IMR-90 (cell line): ENCODE measurements around the gene PPM1L. TPM values are rescaled to one million over a fixed set of nuclear protein-coding genes. Genes with fewer than 3 reads are reported as not detected.

Experiments
- ATAC-seq: fragments of 200-7000 bp; cut with Tn5 transposase; 2 replicates; pipeline ENCODE4 v1.9.1; 2020; ENCODE audit warnings: low read depth, mild to moderate bottlenecking, moderate library complexity
- BruUV-seq: library from RNA; stranded (reverse); fragments of 400-500 nt; replicated peaks from 2 replicates; lab custom pipeline; 2021; lab: Mats Ljungman, UMichigan
- CTCF ChIA-PET: fragments of 300-600 bp; formaldehyde crosslinking; extraction: SDS; loops from one replicate; lab custom pipeline; 2021; ENCODE audit warnings: antibody characterized with exemption; lab: Yijun Ruan, JAX
- POLR2A ChIA-PET: fragments of 300-600 bp; sonication (Branson Sonifier 250); formaldehyde crosslinking; loops from one replicate; lab custom pipeline; 2022; ENCODE audit warnings: antibody characterized with exemption; ENCODE audit not compliant: unreplicated experiment; lab: Charles Lee
- DNase-seq: peaks from one replicate; pipeline ENCODE4 v3.0.0; 2013
- H2AFZ ChIP-seq: replicated peaks from 2 replicates; pipeline ENCODE3; 2013; ENCODE audit warnings: low read length, mild to moderate bottlenecking; ENCODE audit not compliant: poor library complexity
- H2AK5ac ChIP-seq: 2 replicates; pipeline ENCODE4 v1.6.1; 2013; ENCODE audit warnings: low read depth, low read length, inconsistent platforms
- H2AK9ac ChIP-seq: replicated peaks from 2 replicates; pipeline ENCODE3; 2013; ENCODE audit warnings: mild to moderate bottlenecking, low read depth, low read length, moderate library complexity; ENCODE audit not compliant: poor library complexity
- H2BK120ac ChIP-seq: 2 replicates; pipeline ENCODE4 v1.6.1; 2013; ENCODE audit warnings: low read depth, low read length, inconsistent platforms
- H2BK15ac ChIP-seq: 3 replicates; pipeline ENCODE4 v1.6.1; 2013; ENCODE audit warnings: low read depth, low read length, inconsistent platforms
- H2BK20ac ChIP-seq: 2 replicates; pipeline ENCODE4 v1.6.1; 2013; ENCODE audit warnings: low read depth, mild to moderate bottlenecking, inconsistent platforms, low read length, moderate library complexity
- H2BK5ac ChIP-seq: 2 replicates; pipeline ENCODE4 v1.6.1; 2013; ENCODE audit warnings: mild to moderate bottlenecking, low read depth, low read length, inconsistent platforms; ENCODE audit not compliant: poor library complexity, severe bottlenecking
- H3K14ac ChIP-seq: replicated peaks from 2 replicates; pipeline ENCODE4 v1.6.1; 2013; ENCODE audit warnings: low read depth, low read length, inconsistent platforms
- H3K18ac ChIP-seq: 2 replicates; pipeline ENCODE4 v1.6.1; 2013; ENCODE audit warnings: low read depth, low read length, control low read depth
- H3K23ac ChIP-seq: 2 replicates; pipeline ENCODE4 v1.6.1; 2013; ENCODE audit warnings: low read depth, low read length, inconsistent platforms
- H3K27ac ChIP-seq: 2 replicates; pipeline ENCODE4 v1.5.1; 2013; ENCODE audit warnings: mild to moderate bottlenecking, control low read depth, low read length; ENCODE audit not compliant: insufficient read depth
- H3K27me3 ChIP-seq: 2 replicates; pipeline ENCODE4 v1.6.1; 2013; ENCODE audit warnings: low read length; ENCODE audit not compliant: control insufficient read depth, insufficient read depth
- H3K36me3 ChIP-seq: 2 replicates; pipeline ENCODE4 v1.6.1; 2013; ENCODE audit warnings: low read length, mixed read lengths; ENCODE audit not compliant: control insufficient read depth, insufficient read depth
- H3K4ac ChIP-seq: 2 replicates; pipeline ENCODE4 v1.6.1; 2013; ENCODE audit warnings: low read depth, low read length, inconsistent platforms
- H3K4me1 ChIP-seq: 2 replicates; pipeline ENCODE4 v1.6.1; 2013; ENCODE audit warnings: low read length, mixed read lengths; ENCODE audit not compliant: control insufficient read depth, insufficient read depth
- H3K4me2 ChIP-seq: 2 replicates; pipeline ENCODE4 v1.6.1; 2013; ENCODE audit warnings: low read depth, mild to moderate bottlenecking, control low read depth, low read length, moderate library complexity
- H3K4me3 ChIP-seq: 2 replicates; pipeline ENCODE4 v1.5.1; 2013; ENCODE audit warnings: low read depth, mild to moderate bottlenecking, control low read depth, low read length, moderate library complexity; ENCODE audit not compliant: insufficient read depth
- H3K56ac ChIP-seq: 2 replicates; pipeline ENCODE4 v1.6.1; 2013; ENCODE audit warnings: low read length, inconsistent platforms; ENCODE audit not compliant: insufficient read depth; ENCODE audit errors: extremely low read depth
- H3K79me1 ChIP-seq, 2 experiments: 2 replicates each; pipeline ENCODE4 v1.6.1; 2013; ENCODE audit warnings: low read length in 2 of 2, inconsistent platforms in 1 of 2, low read depth in 1 of 2
- H3K9ac ChIP-seq: 2 replicates; pipeline ENCODE4 v1.6.1; 2013; ENCODE audit warnings: low read depth, low read length, control low read depth
- H3K9me1 ChIP-seq: 2 replicates; pipeline ENCODE4 v1.6.1; 2013; ENCODE audit warnings: low read length, inconsistent platforms; ENCODE audit not compliant: insufficient read depth
- H3K9me3 ChIP-seq: 2 replicates; pipeline ENCODE4 v1.6.1; 2013; ENCODE audit warnings: low read length; ENCODE audit not compliant: control insufficient read depth, insufficient read depth
- H4K20me1 ChIP-seq: 2 replicates; pipeline ENCODE4 v1.6.1; 2013; ENCODE audit warnings: low read length, inconsistent platforms; ENCODE audit not compliant: insufficient read depth
- H4K5ac ChIP-seq: 2 replicates; pipeline ENCODE4 v1.6.1; 2013; ENCODE audit warnings: mild to moderate bottlenecking, low read depth, low read length, control low read depth
- H4K8ac ChIP-seq, 2 experiments: 2 replicates each; pipeline ENCODE4 v1.6.1; 2013; ENCODE audit warnings: low read depth in 2 of 2, low read length in 2 of 2, control low read depth in 1 of 2, inconsistent platforms in 1 of 2
- H4K91ac ChIP-seq: 2 replicates; pipeline ENCODE4 v1.6.1; 2013; ENCODE audit warnings: low read depth, low read length, inconsistent platforms; ENCODE audit not compliant: insufficient read depth
- BHLHE40 ChIP-seq: fragments of 150-350 bp; IDR thresholded peaks from 2 replicates; pipeline ENCODE4 v1.6.1; 2016; ENCODE audit warnings: mild to moderate bottlenecking, low read depth, low read length
- CEBPB ChIP-seq: IDR thresholded peaks from 2 replicates; pipeline ENCODE4 v1.6.1; 2012; ENCODE audit warnings: low read depth, low read length, improper control_type of control experiment
- CHD1 ChIP-seq: IDR thresholded peaks from 2 replicates; pipeline ENCODE4 v1.6.1; 2012; ENCODE audit warnings: low read depth, low read length, improper control_type of control experiment
- CTCF ChIP-seq: conservative IDR thresholded peaks from 2 replicates; pipeline ENCODE4 v1.5.1; 2012; ENCODE audit warnings: mild to moderate bottlenecking, low read depth, low read length, improper control_type of control experiment
- FOS ChIP-seq: fragments of 150-350 bp; IDR thresholded peaks from 2 replicates; pipeline ENCODE4 v1.6.1; 2016; ENCODE audit warnings: low read depth, low read length
- MAFK ChIP-seq: IDR thresholded peaks from 2 replicates; pipeline ENCODE4 v1.6.1; 2012; ENCODE audit warnings: low read depth, low read length, improper control_type of control experiment
- MAZ ChIP-seq: IDR thresholded peaks from 2 replicates; pipeline ENCODE4 v1.6.1; 2012; ENCODE audit warnings: low read depth, mild to moderate bottlenecking, low read length, improper control_type of control experiment, moderate library complexity, borderline replicate concordance
- MXI1 ChIP-seq: IDR thresholded peaks from 2 replicates; pipeline ENCODE4 v1.6.1; 2012; ENCODE audit warnings: low read depth, mild to moderate bottlenecking, low read length, moderate library complexity, borderline replicate concordance
- POLR2A ChIP-seq: IDR thresholded peaks from 2 replicates; pipeline ENCODE4 v1.6.1; 2012; ENCODE audit warnings: mild to moderate bottlenecking, low read depth, low read length
- RAD21 ChIP-seq: IDR thresholded peaks from 2 replicates; pipeline ENCODE4 v1.6.1; 2012; ENCODE audit warnings: low read length, improper control_type of control experiment
- RCOR1 ChIP-seq: IDR thresholded peaks from 2 replicates; pipeline ENCODE4 v1.6.1; 2012; ENCODE audit warnings: mild to moderate bottlenecking, low read length, improper control_type of control experiment; ENCODE audit not compliant: insufficient replicate concordance
- RFX5 ChIP-seq: IDR thresholded peaks from 2 replicates; pipeline ENCODE4 v1.8.0; 2012; ENCODE audit warnings: low read depth, mild to moderate bottlenecking, low read length, moderate library complexity
- dilution Hi-C: fragments of 300-500 bp; cut with HindIII; formaldehyde crosslinking; loops from one replicate; pipeline ENCODE4 v1.14.3; 2018; ENCODE audit warnings: low sequenced_read_pairs; ENCODE audit not compliant: unreplicated experiment
- in situ Hi-C: fragments of 300-500 bp; cut with MboI; formaldehyde crosslinking; loops from 3 replicates; pipeline ENCODE4 v1.14.3; 2019; ENCODE audit warnings: low sequenced_read_pairs, inconsistent platforms, mixed read lengths
- intact Hi-C: fragments of 100-400 bp; cut with micrococcal nuclease; formaldehyde crosslinking; loops from 2 replicates; pipeline ENCODE4 v1.10.0; 2022
- polyA plus RNA-seq, 3 experiments: library from polyadenylated mRNA; depleted of rRNA; stranded (reverse); fragments of >200 nt; gene quantifications; 2 replicates each; pipeline ENCODE4 v1.2.3, GENCODE V29; 2012; ENCODE audit warnings: low replicate concordance in 1 of 3
- total RNA-seq: library from RNA; depleted of rRNA; stranded (reverse); fragments of >200 nt; gene quantifications from 2 replicates; pipeline ENCODE4 v1.2.3, GENCODE V29; 2012

PPM1L gene
- total and polyA plus RNA-seq, 2 of the 4 experiments (the other 2 are of a cell fraction) = 0.14 to 0.18 TPM

GRCh38 chr3:160784853-160785252 lies 28.8 kb downstream of the PPM1L start:
- Histone ChIP-seq H2BK20ac (no peak overlapping the region), H3K79me1 (no peaks in the 10 kb centered on the region), H2BK15ac (no peak overlapping the region), H2BK120ac (no peak overlapping the region), H3K18ac (no peak overlapping the region), H2AFZ (no peak overlapping the region), H2BK5ac (no peak overlapping the region), H3K9me3 (no peaks in the 10 kb centered on the region), H3K4me1 (no peaks in the 10 kb centered on the region), H4K91ac (no peak overlapping the region), H3K4me2 (no peak overlapping the region), H2AK9ac (no peak overlapping the region), H2AK5ac (no peak overlapping the region), H3K56ac (no peak overlapping the region), H3K27me3 (no peaks in the 10 kb centered on the region), H3K9me1 (no peaks in the 10 kb centered on the region), H3K14ac (no peak overlapping the region), H3K36me3 (no peaks in the 10 kb centered on the region), H4K20me1 (no peaks in the 10 kb centered on the region), H4K8ac (no peak overlapping the region), H4K5ac (no peak overlapping the region), H3K4me3 (no peak overlapping the region), H3K23ac (no peak overlapping the region), H3K4ac (no peak overlapping the region), H3K9ac (no peak overlapping the region), H3K27ac (no peak overlapping the region)
- DNase-seq = no peak
- POLR2A ChIA-PET = no interaction called here
- intact Hi-C loops = no loop called here
- in situ Hi-C loops = no loop called here
- no TSS peak for BruUV-seq
- ATAC-seq = no peak
- dilution Hi-C loops = no loop called here
- TF ChIP-seq CHD1 (no peak), RCOR1 (no peak), MXI1 (no peak), BHLHE40 (no peak), FOS (no peak), CTCF (no peak), RFX5 (no peak), POLR2A (no peak), RAD21 (no peak), MAFK (no peak), CEBPB (no peak), MAZ (no peak)
- CTCF ChIA-PET = no interaction called here
